CD4-positive, alpha-beta T cell treated with Interleukin-17A for 1 hour (primary cell): ENCODE data around the gene BLVRB.
A peak's percentile ranks its signal among the peaks of the same experiment; 100 is the strongest.
"Not testable (repeated sequence)": the region's sequence is repeated elsewhere in the genome, so short reads cannot be mapped to it uniquely, and the experiment has no call there.

Source experiments
- DNase-seq: peaks from one replicate; pipeline ENCODE4 v3.0.0-alpha.2; 2020

BLVRB gene

GRCh38 chr19:40475878-40476644 lies 10.5 kb upstream of the BLVRB start:
- DNase-seq, result not testable (repeated sequence)

GRCh38 chr19:40474737-40475136 lies 9.2 kb upstream of the BLVRB start:
- no peak for DNase-seq

- no peak for DNase-seq
These were observed 7.0 kb upstream of the BLVRB start for GRCh38 chr19:40472516-40472915.

- DNase-seq, result no peak
These were observed 5.6 kb upstream of the BLVRB start for GRCh38 chr19:40471111-40471510.

GRCh38 chr19:40469011-40469410 lies 3.5 kb upstream of the BLVRB start:
- no peak for DNase-seq

- no peak for DNase-seq
These were observed 1.6 kb upstream of the BLVRB start, which contains the start of gene SPTBN4 for GRCh38 chr19:40466985-40467734. TSS of gene SPTBN4 (plus strand) at chr19:40467001. CDS start at chr19:40472622, 5,621 bp downstream.

GRCh38 chr19:40466219-40466984 lies 857 bp upstream of the BLVRB start:
- peak; percentile 87 for DNase-seq

GRCh38 chr19:40465025-40465556 lies 454 bp downstream of the BLVRB start:
- peak; percentile 53 for DNase-seq

- DNase-seq, result peak; percentile 77
These were observed 1.2 kb downstream of the BLVRB start for GRCh38 chr19:40464059-40465024.

GRCh38 chr19:40463587-40464037 lies 1.9 kb downstream of the BLVRB start:
- not testable (repeated sequence) for DNase-seq

- no peak for DNase-seq
These were observed 3.8 kb downstream of the BLVRB start for GRCh38 chr19:40461669-40462221.

- DNase-seq, result no peak
These were observed 5.4 kb downstream of the BLVRB start for GRCh38 chr19:40460185-40460584.

GRCh38 chr19:40458597-40458974 lies 7.0 kb downstream of the BLVRB start:
- DNase-seq, result no peak

GRCh38 chr19:40457953-40458596 lies 7.5 kb downstream of the BLVRB start:
- no peak for DNase-seq

GRCh38 chr19:40457048-40457447 lies 8.5 kb downstream of the BLVRB start:
- no peak for DNase-seq

- DNase-seq, result not testable (repeated sequence)
These were observed 11.6 kb downstream of the BLVRB start for GRCh38 chr19:40453943-40454342.

GRCh38 chr19:40453151-40453735 lies 12.3 kb downstream of the BLVRB start:
- DNase-seq, result no peak

GRCh38 chr19:40452016-40452415 lies 13.5 kb downstream of the BLVRB start:
- no peak for DNase-seq

GRCh38 chr19:40450664-40451063 lies 14.9 kb downstream of the BLVRB start:
- no peak for DNase-seq

GRCh38 chr19:40449506-40449905 lies 16.0 kb downstream of the BLVRB start:
- no peak for DNase-seq
